CD14-positive monocyte (primary cell): ENCODE measurements around the gene ASPSCR1. TPM values are rescaled to one million over a fixed set of nuclear protein-coding genes. Genes with fewer than 3 reads are reported as not detected.

Experiments used
- DNase-seq, 3 donors: peaks; one replicate each; pipeline ENCODE4 v3.0.0-alpha.2; 2011 to 2022
- H2AFZ ChIP-seq: 2 replicates; pipeline ENCODE4 v1.6.0; 2012; ENCODE audit warnings: mild to moderate bottlenecking, low read depth, low read length, inconsistent platforms; ENCODE audit not compliant: insufficient read depth, poor library complexity, severe bottlenecking
- H3K27ac ChIP-seq, 2 donors: 1 replicate in 1 of 2; 2 replicates in 1 of 2; pipeline ENCODE4 v1.5.1; 2012 to 2013; ENCODE audit warnings: low read length in 2 of 2, control low read depth in 1 of 2, inconsistent platforms in 1 of 2, low read depth in 1 of 2, mild to moderate bottlenecking in 1 of 2
- H3K27me3 ChIP-seq, 2 donors: one replicate each; pipeline versions ENCODE4 v1.6.0 to v1.6.1; 2011 to 2013; ENCODE audit warnings: low read length in 2 of 2; ENCODE audit not compliant: control insufficient read depth in 2 of 2, insufficient read depth in 2 of 2
- H3K36me3 ChIP-seq, 2 donors: replicated peaks in 1 of 2; 1 replicate in 1 of 2; 2 replicates in 1 of 2; pipeline versions ENCODE4 v1.5.1 to v1.6.1; 2012 to 2013; ENCODE audit warnings: low read length in 2 of 2, control low read depth in 1 of 2, inconsistent platforms in 1 of 2, mild to moderate bottlenecking in 1 of 2; ENCODE audit not compliant: insufficient read depth in 2 of 2, control insufficient read depth in 1 of 2
- H3K4me1 ChIP-seq, 2 donors: 1 replicate in 1 of 2; 2 replicates in 1 of 2; pipeline versions ENCODE4 v1.5.1 to v1.6.1; 2012 to 2013; ENCODE audit warnings: low read length in 2 of 2, control low read depth in 1 of 2, inconsistent platforms in 1 of 2, mild to moderate bottlenecking in 1 of 2, moderate library complexity in 1 of 2; ENCODE audit not compliant: insufficient read depth in 2 of 2, control insufficient read depth in 1 of 2
- H3K4me2 ChIP-seq: replicated peaks from 2 replicates; pipeline ENCODE3; 2012; ENCODE audit warnings: low read length, moderate library complexity, mild to moderate bottlenecking; ENCODE audit not compliant: poor library complexity, severe bottlenecking; ENCODE audit errors: extremely low read depth
- H3K4me3 ChIP-seq, 3 experiments: fragments of 200-600 bp in 1 of 3; sonication (generic) in 1 of 3; replicated peaks in 1 of 3; 1 replicate in 2 of 3; 2 replicates in 1 of 3; pipeline ENCODE4 v1.5.1; 2011 to 2013; ENCODE audit warnings: low read length in 3 of 3, mild to moderate bottlenecking in 3 of 3, control low read depth in 2 of 3, low read depth in 2 of 3, inconsistent platforms in 1 of 3, moderate library complexity in 1 of 3
- H3K79me2 ChIP-seq: 2 replicates; pipeline ENCODE4 v1.6.0; 2012; ENCODE audit warnings: mild to moderate bottlenecking, control low read depth, inconsistent platforms, low read length, moderate library complexity; ENCODE audit not compliant: insufficient read depth
- H3K9ac ChIP-seq: 2 replicates; pipeline ENCODE4 v1.6.0; 2017; ENCODE audit warnings: low read length, mild to moderate bottlenecking; ENCODE audit not compliant: insufficient read depth, poor library complexity, severe bottlenecking
- H3K9me3 ChIP-seq, 2 donors: replicated peaks in 1 of 2; 1 replicate in 1 of 2; 2 replicates in 1 of 2; pipeline versions ENCODE4 v1.5.1 to v1.6.1; 2012 to 2013; ENCODE audit warnings: low read length in 2 of 2, control low read depth in 1 of 2; ENCODE audit not compliant: control insufficient read depth in 1 of 2, insufficient read depth in 1 of 2
- H4K20me1 ChIP-seq: 2 replicates; pipeline ENCODE4 v1.6.0; 2012; ENCODE audit warnings: mild to moderate bottlenecking, low read length, control low read depth, moderate library complexity; ENCODE audit not compliant: insufficient read depth
- H3K27ac Mint-ChIP-seq, 7 donors: one replicate each; pipeline ENCODE4 v1.8.0; 2020; ENCODE audit warnings: mild to moderate bottlenecking in 7 of 7, mixed read lengths in 7 of 7, moderate library complexity in 6 of 7, inconsistent platforms in 2 of 7
- H3K27me3 Mint-ChIP-seq, 3 donors: one replicate each; pipeline ENCODE4 v1.8.0; 2021 to 2022; ENCODE audit warnings: low read depth in 3 of 3, mild to moderate bottlenecking in 3 of 3, mixed read lengths in 3 of 3, moderate library complexity in 3 of 3, inconsistent platforms in 1 of 3
- H3K36me3 Mint-ChIP-seq, 2 donors: one replicate each; pipeline ENCODE4 v1.8.0; 2020; ENCODE audit warnings: mixed read lengths in 2 of 2, inconsistent platforms in 1 of 2, mild to moderate bottlenecking in 1 of 2
- H3K4me1 Mint-ChIP-seq: one replicate; pipeline ENCODE4 v1.8.0; 2020; ENCODE audit warnings: mild to moderate bottlenecking, mixed read lengths
- H3K4me3 Mint-ChIP-seq, 2 donors: one replicate each; pipeline ENCODE4 v1.8.0; 2020; ENCODE audit warnings: mild to moderate bottlenecking in 2 of 2, mixed read lengths in 2 of 2, moderate library complexity in 1 of 2
- H3K9me3 Mint-ChIP-seq, 7 donors: one replicate each; pipeline ENCODE4 v1.8.0; 2020 to 2022; ENCODE audit warnings: mixed read lengths in 7 of 7, mild to moderate bottlenecking in 6 of 7, moderate library complexity in 6 of 7, inconsistent platforms in 2 of 7
- WGBS: methylation state at CpG from one replicate; pipeline ENCODE4 v1.1.5; 2013; ENCODE audit warnings: missing lambda C conversion rate; ENCODE audit not compliant: insufficient coverage; 5-methylcytosine and 5-hydroxymethylcytosine counted together
- intact Hi-C, 2 donors: fragments of 100-400 bp; cut with micrococcal nuclease; formaldehyde crosslinking; loops; one replicate each; pipeline versions ENCODE4 v1.15.0 to v1.15.1; 2023
- polyA plus RNA-seq, 3 donors: library from polyadenylated mRNA; depleted of rRNA in 1 of 3; unstranded in 2 of 3; stranded (reverse) in 1 of 3; fragments of 300-500 nt in 2 of 3; fragments of >200 nt in 1 of 3; fragmentation: Illumina TruSeq in 2 of 3; gene quantifications; 1 replicate in 2 of 3; 2 replicates in 1 of 3; pipeline ENCODE4 v1.2.3, GENCODE V29; 2012 to 2021
- TF ChIP-seq, protein P1 (sequence below): fragments of 200-600 bp; IDR thresholded peaks from one replicate; pipeline ENCODE4 v1.8.0; 2022; ENCODE audit warnings: antibody characterized with exemption, mild to moderate bottlenecking

Gene ASPSCR1
- polyA plus RNA-seq, 3 donors, result 25.5 to 31.9 (median 25.6) TPM

DNA sequence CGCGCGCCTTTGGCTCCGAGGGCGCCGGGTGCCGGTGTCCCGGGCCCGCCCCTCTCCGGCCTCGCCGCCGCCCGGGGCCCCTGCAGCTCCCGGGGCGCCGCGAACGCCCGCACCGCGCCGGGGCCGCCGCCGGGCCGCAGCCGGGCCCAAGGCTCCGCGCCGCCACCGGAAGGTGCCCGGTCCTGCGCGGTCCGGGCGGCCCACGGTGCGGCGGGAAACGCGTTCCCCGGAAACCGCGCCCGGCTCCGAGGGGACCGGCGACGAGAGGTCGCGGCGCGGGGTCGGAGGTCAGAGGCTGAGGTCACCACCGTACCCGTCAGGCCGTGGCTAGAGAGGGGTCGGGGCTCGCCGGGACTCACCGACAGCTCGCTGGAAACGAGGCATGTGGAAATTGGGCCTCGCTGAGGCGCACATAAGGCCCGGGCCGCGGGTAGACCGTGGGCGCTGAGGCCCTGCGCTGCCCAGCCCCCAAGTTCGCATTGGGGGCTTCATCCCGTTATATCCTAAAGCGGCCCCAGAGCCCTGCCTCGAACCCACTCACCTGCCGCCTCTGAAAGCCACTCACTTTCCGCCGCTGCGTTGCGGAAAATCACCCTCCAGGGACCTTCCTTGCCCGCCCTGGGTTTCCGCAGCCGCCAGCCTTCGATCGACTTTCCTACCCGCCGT is 88.3 kb downstream of the ASPSCR1 start, which contains the start of gene DUS1L:
DUS1L (minus strand) TSS at position 167 of the 666 bp plus-strand sequence. CDS start 745 bp downstream, outside the sequence.
- intact Hi-C loops, result loop anchor here in 1 of 2 donors (1.0 kb wide), 1 partner anchor 33 kb away; the partner anchor contains the start of gene FASN
- H3K4me2 ChIP-seq, result peak within 1 kb of the TSS; percentile 97
- 4% methylated on average over 77 of the region's 88 CpGs for WGBS

More for the DNA sequence above, 88.3 kb downstream of the ASPSCR1 start, which contains the start of gene DUS1L:
- peaks cover 29% of the 10 kb centered on the region in 2 donors for H3K36me3 ChIP-seq
- peak within 1 kb of the TSS; percentile 8 to 79 for H3K27ac ChIP-seq
- peak; percentile 63 to 74 (median 67) for DNase-seq
- Mint-ChIP-seq H3K9me3 (peaks cover 0 to 2% (median 0%) of the 10 kb centered on the region in 7 donors), H3K4me1 (peaks cover 22% of the 10 kb centered on the region), H3K27ac (peak within 1 kb of the TSS in 6 of 7 donors; percentile 68 to 91 (median 86)), H3K4me3 (peak within 1 kb of the TSS; percentile 80 to 81), H3K36me3 (peaks cover 9 to 13% of the 10 kb centered on the region in 2 donors), H3K27me3 (no peaks in the 10 kb centered on the region)
- peak within 1 kb of the TSS; percentile 72 to 87 (median 75) for H3K4me3 ChIP-seq
- peak within 1 kb of the TSS; percentile 85 for H3K9ac ChIP-seq
- peak within 1 kb of the TSS; percentile 99 for H2AFZ ChIP-seq
- H4K20me1 ChIP-seq, result peaks cover 7% of the 10 kb centered on the region
- TF ChIP-seq, protein P1, sequence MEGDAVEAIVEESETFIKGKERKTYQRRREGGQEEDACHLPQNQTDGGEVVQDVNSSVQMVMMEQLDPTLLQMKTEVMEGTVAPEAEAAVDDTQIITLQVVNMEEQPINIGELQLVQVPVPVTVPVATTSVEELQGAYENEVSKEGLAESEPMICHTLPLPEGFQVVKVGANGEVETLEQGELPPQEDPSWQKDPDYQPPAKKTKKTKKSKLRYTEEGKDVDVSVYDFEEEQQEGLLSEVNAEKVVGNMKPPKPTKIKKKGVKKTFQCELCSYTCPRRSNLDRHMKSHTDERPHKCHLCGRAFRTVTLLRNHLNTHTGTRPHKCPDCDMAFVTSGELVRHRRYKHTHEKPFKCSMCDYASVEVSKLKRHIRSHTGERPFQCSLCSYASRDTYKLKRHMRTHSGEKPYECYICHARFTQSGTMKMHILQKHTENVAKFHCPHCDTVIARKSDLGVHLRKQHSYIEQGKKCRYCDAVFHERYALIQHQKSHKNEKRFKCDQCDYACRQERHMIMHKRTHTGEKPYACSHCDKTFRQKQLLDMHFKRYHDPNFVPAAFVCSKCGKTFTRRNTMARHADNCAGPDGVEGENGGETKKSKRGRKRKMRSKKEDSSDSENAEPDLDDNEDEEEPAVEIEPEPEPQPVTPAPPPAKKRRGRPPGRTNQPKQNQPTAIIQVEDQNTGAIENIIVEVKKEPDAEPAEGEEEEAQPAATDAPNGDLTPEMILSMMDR, result no peak
- H3K27me3 ChIP-seq, result no peaks in the 10 kb centered on the region
- H3K9me3 ChIP-seq, result no peaks in the 10 kb centered on the region
- H3K79me2 ChIP-seq, result peaks cover 18% of the 10 kb centered on the region
- peaks cover 20 to 29% of the 10 kb centered on the region in 2 donors for H3K4me1 ChIP-seq

Other genes with a start within 250 kb of the ASPSCR1 start
- not detected for gene GCGR, start 173.5 kb upstream of the ASPSCR1 start, polyA plus RNA-seq
- gene MCRIP1, start 144.3 kb upstream of the ASPSCR1 start, polyA plus RNA-seq, result 10 to 100 TPM; 48.4 to 63.0 (median 48.5) TPM
- 1 to 10 TPM in 1 of 3 donors, under 1 TPM in 2; 0.22 to 1.5 (median 0.33) TPM for gene PPP1R27, start 142.6 kb upstream of the ASPSCR1 start, polyA plus RNA-seq
- 100 to 1,000 TPM; 108 to 297 (median 291) TPM for gene P4HB, start 117.1 kb upstream of the ASPSCR1 start, polyA plus RNA-seq
- 100 to 1,000 TPM in 1 of 3 donors, 10 to 100 TPM in 2; 86.3 to 477 (median 97.2) TPM for gene ARHGDIA, start 106.3 kb upstream of the ASPSCR1 start, polyA plus RNA-seq
- gene ALYREF, start 86.0 kb upstream of the ASPSCR1 start, polyA plus RNA-seq, result 10 to 100 TPM; 20.2 to 98.1 (median 57.3) TPM
- 100 to 1,000 TPM; 184 to 512 (median 397) TPM for gene ANAPC11, start 85.9 kb upstream of the ASPSCR1 start, polyA plus RNA-seq
- under 1 TPM in 2 of 3 donors, not detected in 1; 0.08 to 0.16 TPM for gene NPB, start 75.4 kb upstream of the ASPSCR1 start, polyA plus RNA-seq
- 10 to 100 TPM; 10.7 to 14.5 (median 11.0) TPM for gene PCYT2, start 66.2 kb upstream of the ASPSCR1 start, polyA plus RNA-seq
- 10 to 100 TPM; 22.5 to 73.5 (median 23.7) TPM for gene SIRT7, start 59.5 kb upstream of the ASPSCR1 start, polyA plus RNA-seq
- 10 to 100 TPM in 1 of 3 donors, 1 to 10 TPM in 2; 7.4 to 66.0 (median 7.6) TPM for gene MAFG, start 49.9 kb upstream of the ASPSCR1 start, polyA plus RNA-seq
- under 1 TPM in 1 of 3 donors, not detected in 2; 0.07 TPM for gene PYCR1, start 40.3 kb upstream of the ASPSCR1 start, polyA plus RNA-seq
- gene MYADML2, start 30.4 kb upstream of the ASPSCR1 start, polyA plus RNA-seq, result not detected
- gene NOTUM, start 16.4 kb upstream of the ASPSCR1 start, polyA plus RNA-seq, result not detected
- gene CENPX, start 45.2 kb downstream of the ASPSCR1 start, polyA plus RNA-seq, result 10 to 100 TPM; 47.7 to 57.0 (median 55.9) TPM
- 10 to 100 TPM in 1 of 3 donors, 1 to 10 TPM in 2; 2.6 to 12.2 (median 3.4) TPM for gene LRRC45, start 45.7 kb downstream of the ASPSCR1 start, polyA plus RNA-seq
- gene RAC3, start 54.0 kb downstream of the ASPSCR1 start, polyA plus RNA-seq, result 1 to 10 TPM in 1 of 3 donors, not detected in 2; 1.8 TPM
- gene DCXR, start 60.1 kb downstream of the ASPSCR1 start, polyA plus RNA-seq, result 10 to 100 TPM; 88.8 to 93.1 (median 90.3) TPM
- 10 to 100 TPM in 1 of 3 donors, 1 to 10 TPM in 2; 1.5 to 32.4 (median 4.1) TPM for gene RFNG, start 74.2 kb downstream of the ASPSCR1 start, polyA plus RNA-seq
- gene GPS1, start 74.3 kb downstream of the ASPSCR1 start, polyA plus RNA-seq, result 100 to 1,000 TPM; 101 to 130 (median 110) TPM
- 100 to 1,000 TPM in 1 of 3 donors, 10 to 100 TPM in 2; 23.9 to 175 (median 47.6) TPM for gene DUS1L, start 88.2 kb downstream of the ASPSCR1 start, polyA plus RNA-seq
- 1 to 10 TPM in 1 of 3 donors, under 1 TPM in 2; 0.08 to 8.4 (median 0.13) TPM for gene FASN, start 120.6 kb downstream of the ASPSCR1 start, polyA plus RNA-seq
- 10 to 100 TPM; 17.1 to 43.8 (median 20.1) TPM for gene CCDC57, start 235.2 kb downstream of the ASPSCR1 start, polyA plus RNA-seq